ENCODE data around the gene NME7. TPM values are rescaled to one million over a fixed set of nuclear protein-coding genes. Genes with fewer than 3 reads are reported as not detected.

Gene NME7
- total RNA-seq, 1 experiment from 2014 or later = 13.2 TPM

DNA sequence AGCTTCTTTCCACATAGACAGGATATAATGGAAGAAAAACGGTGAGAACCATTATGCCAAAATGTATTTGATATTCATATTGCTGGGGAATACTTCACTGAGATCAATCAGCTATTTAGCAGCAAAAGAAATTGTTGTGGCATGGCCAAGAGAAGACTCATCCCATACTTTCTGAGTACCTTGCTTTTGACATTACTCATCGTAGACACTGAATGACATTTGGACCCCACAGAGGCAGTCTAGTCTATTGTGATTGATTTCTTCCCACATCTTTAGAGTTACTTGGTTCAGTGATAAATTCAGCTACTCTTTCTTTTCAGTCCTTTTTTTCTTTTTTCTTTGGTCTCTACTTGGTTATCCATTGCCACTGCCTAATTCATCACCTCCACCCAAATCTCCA, 239.0 kb downstream of the NME7 start:
- no peak overlapping the region for H3K4me2 ChIP-seq (ENCODE audit: insufficient read depth, insufficient read length, low read length)
- no peaks in the 10 kb centered on the region for H3K27me3 Mint-ChIP-seq (ENCODE audit: low read depth)

More for the DNA sequence above, 239.0 kb downstream of the NME7 start:
- no peak for DNase-seq
- no peaks in the 10 kb centered on the region for H4K20me1 ChIP-seq (ENCODE audit: control insufficient read depth, insufficient read depth, insufficient read length)
- no peak overlapping the region for H3K9ac ChIP-seq (ENCODE audit: extremely low read depth, insufficient read length, low read length)
- no peak overlapping the region for H2AK5ac ChIP-seq (ENCODE audit: insufficient read length, low read length)
- no peak overlapping the region for H4K91ac ChIP-seq (ENCODE audit: insufficient read length, low read depth, low read length)
- no peaks in the 10 kb centered on the region for H3K9me3 ChIP-seq (ENCODE audit: control insufficient read depth, low read depth, low read length)
- H3K23ac ChIP-seq (ENCODE audit: insufficient read length, low read depth, low read length) = no peak overlapping the region
- no peaks in the 10 kb centered on the region for H3K4me1 ChIP-seq (ENCODE audit: insufficient read depth, low read length)
- H3K36me3 Mint-ChIP-seq (ENCODE audit: insufficient read depth in 1 of 3, low read depth in 3 of 3) = peaks cover 30 to 70% (median 64%) of the 10 kb centered on the region in 3 experiments
- no peak overlapping the region for H2AFZ ChIP-seq (ENCODE audit: low read length)
- H3K56ac ChIP-seq (ENCODE audit: insufficient read length, low read depth, low read length) = no peak overlapping the region
- 0 out of 7 replicates have a peak overlapping the region, but pooled peaks of 1 of the 3 experiments have one; percentile 26 for H3K27ac Mint-ChIP-seq
- H3K18ac ChIP-seq (ENCODE audit: insufficient read length, low read depth, low read length) = no peak overlapping the region
- H3K9me3 Mint-ChIP-seq = no peaks in the 10 kb centered on the region
- H4K8ac ChIP-seq (replicated peaks; ENCODE audit: insufficient read length, low read depth, low read length) = no peak overlapping the region
- H2BK20ac ChIP-seq (ENCODE audit: low read depth, low read length, poor library complexity, severe bottlenecking) = no peak overlapping the region
- H3K79me1 ChIP-seq (ENCODE audit: insufficient read depth, low read depth, low read length, poor library complexity, severe bottlenecking) = no peaks in the 10 kb centered on the region
- H3K79me2 ChIP-seq (ENCODE audit: insufficient read depth, low read length) = no peaks in the 10 kb centered on the region
- H3T11ph ChIP-seq (ENCODE audit: low read length) = no peak overlapping the region
- H3K4me1 Mint-ChIP-seq = peaks cover 3% of the 10 kb centered on the region in 2 experiments
- H3K14ac ChIP-seq (ENCODE audit: insufficient read depth, low read length) = no peak overlapping the region
- no CpG with 5 or more reads among the region's 2 CpGs for WGBS (ENCODE audit: extremely low coverage, insufficient read length, low lambda C conversion rate)
- no peak overlapping the region for H3K4ac ChIP-seq (ENCODE audit: low read depth, low read length)
- TF ChIP-seq, protein P1, sequence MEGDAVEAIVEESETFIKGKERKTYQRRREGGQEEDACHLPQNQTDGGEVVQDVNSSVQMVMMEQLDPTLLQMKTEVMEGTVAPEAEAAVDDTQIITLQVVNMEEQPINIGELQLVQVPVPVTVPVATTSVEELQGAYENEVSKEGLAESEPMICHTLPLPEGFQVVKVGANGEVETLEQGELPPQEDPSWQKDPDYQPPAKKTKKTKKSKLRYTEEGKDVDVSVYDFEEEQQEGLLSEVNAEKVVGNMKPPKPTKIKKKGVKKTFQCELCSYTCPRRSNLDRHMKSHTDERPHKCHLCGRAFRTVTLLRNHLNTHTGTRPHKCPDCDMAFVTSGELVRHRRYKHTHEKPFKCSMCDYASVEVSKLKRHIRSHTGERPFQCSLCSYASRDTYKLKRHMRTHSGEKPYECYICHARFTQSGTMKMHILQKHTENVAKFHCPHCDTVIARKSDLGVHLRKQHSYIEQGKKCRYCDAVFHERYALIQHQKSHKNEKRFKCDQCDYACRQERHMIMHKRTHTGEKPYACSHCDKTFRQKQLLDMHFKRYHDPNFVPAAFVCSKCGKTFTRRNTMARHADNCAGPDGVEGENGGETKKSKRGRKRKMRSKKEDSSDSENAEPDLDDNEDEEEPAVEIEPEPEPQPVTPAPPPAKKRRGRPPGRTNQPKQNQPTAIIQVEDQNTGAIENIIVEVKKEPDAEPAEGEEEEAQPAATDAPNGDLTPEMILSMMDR (conservative IDR thresholded peaks at IDR 0.05) = no peak
- H3K23me2 ChIP-seq (ENCODE audit: insufficient read length, low read depth, low read length, poor library complexity, severe bottlenecking) = no peaks in the 10 kb centered on the region
- no peaks in the 10 kb centered on the region for H3K27me3 ChIP-seq (ENCODE audit: insufficient read depth, low read length)
- H2BK12ac ChIP-seq (ENCODE audit: insufficient read length, low read depth, low read length) = no peak overlapping the region
- H3K27ac ChIP-seq (ENCODE audit: insufficient read length, low read depth, low read length) = no peak overlapping the region
- H3K4me3 Mint-ChIP-seq = no peak overlapping the region
- no peak overlapping the region for H4K5ac ChIP-seq (ENCODE audit: insufficient read length, low read depth, low read length)
- no peak overlapping the region for H2BK15ac ChIP-seq (ENCODE audit: low read depth, low read length)
- no peak overlapping the region for H2BK5ac ChIP-seq (ENCODE audit: insufficient read length, low read length)
- H2BK120ac ChIP-seq (ENCODE audit: low read depth, low read length, poor library complexity, severe bottlenecking) = no peak overlapping the region

All from H9 (cell line).